BLaER1 (cell line): ENCODE results near the gene SPP1.

Source experiments
- H3K27ac ChIP-seq: shearing (Covaris generic); formaldehyde crosslinking; 2 replicates; pipeline ENCODE4 v1.8.1; 2022
- H3K27me3 ChIP-seq: shearing (Covaris generic); formaldehyde crosslinking; 2 replicates; pipeline ENCODE4 v1.8.1; 2022
- H3K36me3 ChIP-seq: shearing (Covaris generic); formaldehyde crosslinking; 2 replicates; pipeline ENCODE4 v1.8.1; 2022
- H3K4me1 ChIP-seq: shearing (Covaris generic); formaldehyde crosslinking; 2 replicates; pipeline ENCODE4 v1.8.1; 2022
- H3K4me2 ChIP-seq: shearing (Covaris generic); formaldehyde crosslinking; 2 replicates; pipeline ENCODE4 v1.8.1; 2022
- H3K4me3 ChIP-seq: shearing (Covaris generic); formaldehyde crosslinking; 2 replicates; pipeline ENCODE4 v1.8.1; 2022
- H3K9ac ChIP-seq: shearing (Covaris generic); formaldehyde crosslinking; 2 replicates; pipeline ENCODE4 v1.8.1; 2022
- H3K9me3 ChIP-seq: shearing (Covaris generic); formaldehyde crosslinking; 2 replicates; pipeline ENCODE4 v1.8.1; 2022
- H4K20me1 ChIP-seq: shearing (Covaris generic); formaldehyde crosslinking; 2 replicates; pipeline ENCODE4 v1.8.1; 2022
- Cebpa-rat ChIP-seq: shearing (Covaris generic); IDR thresholded peaks from 2 replicates; pipeline ENCODE4 v1.8.1; 2022

SPP1 gene

GRCh38 chr4:87950936-87951511, 24.5 kb upstream of the SPP1 start:
- no peaks in the 10 kb centered on the region for H3K36me3 ChIP-seq
- no peak overlapping the region for H3K27ac ChIP-seq
- H3K4me3 ChIP-seq, result no peak overlapping the region
- no peaks in the 10 kb centered on the region; the same call in 1 of the 2 replicates for H3K4me1 ChIP-seq
- H3K4me2 ChIP-seq, result no peak overlapping the region
- no peaks in the 10 kb centered on the region for H3K27me3 ChIP-seq
- H4K20me1 ChIP-seq, result no peaks in the 10 kb centered on the region
- H3K9ac ChIP-seq, result no peak overlapping the region
- TF ChIP-seq Cebpa-rat, result no peak
- no peaks in the 10 kb centered on the region for H3K9me3 ChIP-seq

GRCh38 chr4:87953826-87954225, 21.7 kb upstream of the SPP1 start:
- H4K20me1 ChIP-seq, result no peaks in the 10 kb centered on the region
- TF ChIP-seq Cebpa-rat, result no peak
- H3K4me3 ChIP-seq, result no peak overlapping the region
- no peaks in the 10 kb centered on the region for H3K36me3 ChIP-seq
- no peaks in the 10 kb centered on the region for H3K9me3 ChIP-seq
- H3K4me2 ChIP-seq, result no peak overlapping the region
- H3K27me3 ChIP-seq, result no peaks in the 10 kb centered on the region
- no peaks in the 10 kb centered on the region; the same call in 1 of the 2 replicates for H3K4me1 ChIP-seq
- no peak overlapping the region for H3K9ac ChIP-seq
- H3K27ac ChIP-seq, result no peak overlapping the region

- TF ChIP-seq Cebpa-rat, result no peak
Measured at GRCh38 chr4:87956501-87956900, 19.0 kb upstream of the SPP1 start.

GRCh38 chr4:87957061-87957460, 18.5 kb upstream of the SPP1 start:
- Histone ChIP-seq H3K9ac (no peak overlapping the region), H3K4me1 (no peaks in the 10 kb centered on the region; the same call in 1 of the 2 replicates), H4K20me1 (no peaks in the 10 kb centered on the region), H3K27me3 (no peaks in the 10 kb centered on the region), H3K9me3 (no peaks in the 10 kb centered on the region), H3K4me3 (no peak overlapping the region), H3K4me2 (no peak overlapping the region), H3K36me3 (no peaks in the 10 kb centered on the region), H3K27ac (no peak overlapping the region)
- TF ChIP-seq Cebpa-rat, result no peak

More at GRCh38 chr4:87956501-87956900, 19.0 kb upstream of the SPP1 start:
- Histone ChIP-seq H3K27ac (no peak overlapping the region), H3K9me3 (no peaks in the 10 kb centered on the region), H3K4me1 (no peaks in the 10 kb centered on the region; the same call in 1 of the 2 replicates), H3K9ac (no peak overlapping the region), H4K20me1 (no peaks in the 10 kb centered on the region), H3K36me3 (no peaks in the 10 kb centered on the region), H3K4me3 (no peak overlapping the region), H3K27me3 (no peaks in the 10 kb centered on the region), H3K4me2 (no peak overlapping the region)

- H3K4me1 ChIP-seq, result no peaks in the 10 kb centered on the region
- H3K9me3 ChIP-seq, result peaks cover 17% of the 10 kb centered on the region
- no peak for TF ChIP-seq Cebpa-rat
- no peaks in the 10 kb centered on the region for H3K27me3 ChIP-seq
- no peaks in the 10 kb centered on the region for H4K20me1 ChIP-seq
- H3K27ac ChIP-seq, result no peak overlapping the region
- no peaks in the 10 kb centered on the region for H3K36me3 ChIP-seq
- H3K4me2 ChIP-seq, result no peak overlapping the region
- no peak overlapping the region for H3K9ac ChIP-seq
- no peak overlapping the region for H3K4me3 ChIP-seq
Measured at GRCh38 chr4:87961993-87962392, 13.5 kb upstream of the SPP1 start.

GRCh38 chr4:87962398-87963146, 12.9 kb upstream of the SPP1 start:
- H3K4me1 ChIP-seq, result no peaks in the 10 kb centered on the region
- H3K36me3 ChIP-seq, result no peaks in the 10 kb centered on the region
- peaks cover 21% of the 10 kb centered on the region for H3K9me3 ChIP-seq
- no peaks in the 10 kb centered on the region for H3K27me3 ChIP-seq
- TF ChIP-seq Cebpa-rat, result no peak
- no peak overlapping the region for H3K4me3 ChIP-seq
- H3K27ac ChIP-seq, result no peak overlapping the region
- no peak overlapping the region for H3K4me2 ChIP-seq
- no peaks in the 10 kb centered on the region for H4K20me1 ChIP-seq
- no peak overlapping the region for H3K9ac ChIP-seq

- Histone ChIP-seq H3K4me2 (no peak overlapping the region), H3K9ac (no peak overlapping the region), H4K20me1 (no peaks in the 10 kb centered on the region), H3K27me3 (no peaks in the 10 kb centered on the region), H3K4me1 (no peaks in the 10 kb centered on the region), H3K4me3 (no peak overlapping the region), H3K9me3 (peaks cover 21% of the 10 kb centered on the region), H3K27ac (no peak overlapping the region), H3K36me3 (no peaks in the 10 kb centered on the region)
- TF ChIP-seq Cebpa-rat, result no peak
Measured at GRCh38 chr4:87965501-87965975, 10.0 kb upstream of the SPP1 start.

- no peak overlapping the region for H3K27ac ChIP-seq
- no peaks in the 10 kb centered on the region for H3K36me3 ChIP-seq
- H3K4me1 ChIP-seq, result no peaks in the 10 kb centered on the region
- H3K4me3 ChIP-seq, result no peak overlapping the region
- no peaks in the 10 kb centered on the region for H4K20me1 ChIP-seq
- H3K9me3 ChIP-seq, result peaks cover 21% of the 10 kb centered on the region
- H3K9ac ChIP-seq, result no peak overlapping the region
- no peak for TF ChIP-seq Cebpa-rat
- H3K4me2 ChIP-seq, result no peak overlapping the region
- no peaks in the 10 kb centered on the region for H3K27me3 ChIP-seq
Measured at GRCh38 chr4:87966095-87966496, 9.4 kb upstream of the SPP1 start.

- TF ChIP-seq Cebpa-rat, result no peak
- Histone ChIP-seq H3K9ac (no peak overlapping the region), H3K4me3 (no peak overlapping the region), H3K4me2 (no peak overlapping the region), H3K36me3 (no peaks in the 10 kb centered on the region), H3K27me3 (no peaks in the 10 kb centered on the region), H3K9me3 (peaks cover 21% of the 10 kb centered on the region), H3K27ac (no peak overlapping the region), H3K4me1 (no peaks in the 10 kb centered on the region), H4K20me1 (no peaks in the 10 kb centered on the region)
Measured at GRCh38 chr4:87967193-87967592, 8.3 kb upstream of the SPP1 start.

GRCh38 chr4:87970121-87970520, 5.4 kb upstream of the SPP1 start:
- no peak for TF ChIP-seq Cebpa-rat
- no peak overlapping the region for H3K4me3 ChIP-seq
- H3K9me3 ChIP-seq, result peaks cover 21% of the 10 kb centered on the region
- H3K27me3 ChIP-seq, result no peaks in the 10 kb centered on the region
- H3K4me1 ChIP-seq, result peaks cover 5% of the 10 kb centered on the region
- H3K4me2 ChIP-seq, result no peak overlapping the region
- no peaks in the 10 kb centered on the region for H3K36me3 ChIP-seq
- no peak overlapping the region for H3K9ac ChIP-seq
- no peaks in the 10 kb centered on the region for H4K20me1 ChIP-seq
- no peak overlapping the region for H3K27ac ChIP-seq
